Kidney glomerular epithelial cell (primary cell): ENCODE results near the gene CDK10.
"Not testable (repeated sequence)": the region's sequence is repeated elsewhere in the genome, so short reads cannot be mapped to it uniquely, and the experiment has no call there.

Experiments
- DNase-seq: peaks from one replicate; lab custom pipeline; 2025; lab: John Stamatoyannopoulos, UW

CDK10 gene

GRCh38 chr16:89667633-89668032, 18.9 kb upstream of the CDK10 start:
- DNase-seq, result no peak

- no peak for DNase-seq
These were observed 17.7 kb upstream of the CDK10 start for GRCh38 chr16:89668790-89669158.

- no peak for DNase-seq
These were observed 16.7 kb upstream of the CDK10 start for GRCh38 chr16:89669755-89670154.

GRCh38 chr16:89670496-89671431, 15.7 kb upstream of the CDK10 start:
- DNase-seq, result no peak

- not testable (repeated sequence) for DNase-seq
These were observed 14.9 kb upstream of the CDK10 start for GRCh38 chr16:89671565-89671964.

GRCh38 chr16:89672177-89672941, 14.1 kb upstream of the CDK10 start:
- DNase-seq, result no peak

GRCh38 chr16:89678258-89678657, 8.2 kb upstream of the CDK10 start:
- DNase-seq, result no peak

GRCh38 chr16:89685916-89686315, 573 bp upstream of the CDK10 start:
- no peak for DNase-seq

GRCh38 chr16:89687092-89687940, 827 bp downstream of the CDK10 start:
- peak; percentile 82 for DNase-seq

- no peak for DNase-seq
These were observed 1.9 kb downstream of the CDK10 start for GRCh38 chr16:89688395-89688794.

- DNase-seq, result no peak
These were observed 2.7 kb downstream of the CDK10 start for GRCh38 chr16:89689142-89689541.

- not testable (repeated sequence) for DNase-seq
These were observed 3.1 kb downstream of the CDK10 start for GRCh38 chr16:89689621-89690020.

GRCh38 chr16:89690392-89690901, 4.0 kb downstream of the CDK10 start:
- DNase-seq, result no peak

GRCh38 chr16:89691231-89691985, 4.9 kb downstream of the CDK10 start:
- no peak for DNase-seq

GRCh38 chr16:89691986-89692569, 5.6 kb downstream of the CDK10 start:
- DNase-seq, result no peak

GRCh38 chr16:89693289-89693731, 6.8 kb downstream of the CDK10 start:
- DNase-seq, result no peak

- no peak for DNase-seq
These were observed 7.7 kb downstream of the CDK10 start for GRCh38 chr16:89693931-89694783.

GRCh38 chr16:89694784-89695085, 8.2 kb downstream of the CDK10 start:
- DNase-seq, result not testable (repeated sequence)

GRCh38 chr16:89695086-89695874, 8.8 kb downstream of the CDK10 start:
- DNase-seq, result no peak
